ENCODE data around the gene PRELID1.
A peak's percentile ranks its signal among the peaks of the same experiment; 100 is the strongest.

PRELID1 gene

DNA sequence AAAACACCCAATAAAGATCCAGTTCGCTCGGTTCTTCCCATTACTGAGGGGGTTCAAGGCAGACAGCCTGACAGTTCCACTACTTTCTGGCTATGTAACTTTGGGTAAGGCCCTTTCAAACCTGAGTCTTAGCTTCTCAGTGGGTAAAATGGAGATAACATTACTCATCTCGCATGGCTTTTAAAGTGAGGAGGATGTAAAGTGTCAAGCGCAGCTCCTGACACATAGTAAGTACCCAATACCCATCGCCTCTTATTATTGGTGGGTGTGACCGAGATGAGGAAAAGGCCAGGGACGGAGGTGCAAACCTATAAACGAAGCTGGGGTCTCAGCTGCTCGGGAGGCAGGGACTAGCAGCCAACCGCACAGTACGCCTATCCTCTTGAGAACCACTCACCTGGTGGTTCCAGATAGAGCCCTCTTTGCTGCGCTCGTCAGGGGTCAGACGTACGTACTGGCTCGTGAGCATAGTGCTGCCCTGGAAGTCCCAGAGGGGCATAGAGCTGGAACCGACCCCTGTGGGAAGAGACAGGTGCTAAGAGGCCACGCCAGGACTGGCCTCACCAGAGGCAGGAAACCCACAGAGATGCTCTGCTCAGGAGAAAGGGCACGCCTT lies 47.3 kb downstream of the PRELID1 start:
- WGBS, 2 experiments (ENCODE audit: insufficient coverage in 2 of 2), result 17 to 19% methylated on average over 13 to 15 of the region's 19 CpGs
- peaks cover 3% of the 10 kb centered on the region for H3K9me3 ChIP-seq (ENCODE audit: control insufficient read depth, low read length)

DNA sequence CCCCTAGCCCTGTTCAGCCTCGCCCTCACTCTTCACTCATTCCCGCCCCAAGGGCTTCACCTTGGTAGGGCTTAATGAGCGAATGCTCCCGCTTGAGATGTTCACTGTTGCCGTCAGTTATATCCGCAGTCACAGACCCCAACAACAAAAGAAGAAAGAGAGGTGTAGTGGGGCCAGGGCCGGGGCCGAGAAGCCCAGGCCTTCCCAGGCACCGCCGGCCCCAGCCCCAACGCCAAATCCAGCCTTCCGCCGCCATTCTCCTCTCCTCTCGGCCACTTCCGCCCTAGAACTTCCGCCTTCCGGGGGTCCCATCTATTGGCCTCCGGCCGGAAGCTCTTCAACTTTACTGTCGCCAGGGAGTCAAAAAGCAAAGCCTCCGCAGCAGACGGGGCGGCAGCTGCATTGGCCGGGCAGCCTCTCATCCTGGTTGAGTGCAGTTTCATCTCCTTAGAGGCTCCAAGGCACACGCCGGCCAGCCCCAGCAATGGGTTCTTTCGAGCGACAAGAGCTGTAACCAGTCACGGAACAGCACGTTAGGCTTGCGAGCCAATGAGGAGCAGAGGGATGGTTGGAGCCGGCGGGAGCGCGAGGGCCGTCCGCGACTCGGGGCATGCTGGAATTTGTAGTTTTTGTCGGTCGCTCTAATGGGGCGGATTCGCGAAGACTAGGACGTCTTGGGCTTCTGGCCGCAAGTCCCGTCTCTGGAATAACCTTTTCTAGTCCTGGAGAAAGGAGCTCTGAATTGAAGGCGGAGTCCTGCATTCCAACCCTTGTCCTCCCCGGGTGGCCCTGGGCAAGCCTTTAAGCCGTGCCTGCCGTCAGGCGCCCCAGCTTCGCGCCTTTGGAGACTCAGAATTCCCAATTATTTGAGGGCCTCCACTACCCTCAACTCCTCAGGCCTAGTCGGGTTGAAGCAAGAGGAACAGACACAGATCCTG lies 48.1 kb downstream of the PRELID1 start, which contains the start of gene LMAN2:
LMAN2 (minus strand) TSS at position 277 of the 938 bp plus-strand sequence; CDS start at position 256, 21 bp downstream.
- Histone ChIP-seq H3K9me3 (ENCODE audit: control insufficient read depth, low read length) (peaks cover 3% of the 10 kb centered on the region), H3K4me3 (ENCODE audit: extremely low read depth, insufficient read depth, low read length, poor library complexity, severe bottlenecking) (peak within 1 kb of the TSS; percentile 100), H3K4me1 (ENCODE audit: control insufficient read depth, insufficient read depth, low read length, poor library complexity, severe bottlenecking) (peaks cover 6% of the 10 kb centered on the region), H3K27ac (ENCODE audit: low read depth, low read length, severe bottlenecking) (peak within 1 kb of the TSS; percentile 97), H3K36me3 (ENCODE audit: control insufficient read depth, insufficient read depth, low read length) (peaks cover 12% of the 10 kb centered on the region)
- 8 to 9% methylated on average over 45 to 49 of the region's 55 CpGs for WGBS, 2 experiments (ENCODE audit: insufficient coverage in 2 of 2)

More for the DNA sequence above, 47.3 kb downstream of the PRELID1 start:
- Histone ChIP-seq H3K4me1 (ENCODE audit: control insufficient read depth, insufficient read depth, low read length, poor library complexity, severe bottlenecking) (peaks cover 6% of the 10 kb centered on the region), H3K4me3 (ENCODE audit: extremely low read depth, insufficient read depth, low read length, poor library complexity, severe bottlenecking) (peak overlapping the region; percentile 100), H3K27ac (ENCODE audit: low read depth, low read length, severe bottlenecking) (peak overlapping the region; percentile 97), H3K36me3 (ENCODE audit: control insufficient read depth, insufficient read depth, low read length) (peaks cover 19% of the 10 kb centered on the region)

GRCh38 chr5:177353093-177353492 lies 49.5 kb downstream of the PRELID1 start:
- Histone ChIP-seq H3K4me3 (ENCODE audit: extremely low read depth, insufficient read depth, low read length, poor library complexity, severe bottlenecking) (no peak overlapping the region), H3K9me3 (ENCODE audit: control insufficient read depth, low read length) (peaks cover 3% of the 10 kb centered on the region)
- WGBS, 2 experiments (ENCODE audit: insufficient coverage in 2 of 2), result 76% methylated on average over 2 of the region's 5 CpGs; no CpG with 5 or more reads in 1 of the 2 experiments

GRCh38 chr5:177354256-177354655 lies 50.7 kb downstream of the PRELID1 start:
- peaks cover 3% of the 10 kb centered on the region for H3K9me3 ChIP-seq (ENCODE audit: control insufficient read depth, low read length)
- no peak overlapping the region for H3K27ac ChIP-seq (ENCODE audit: low read depth, low read length, severe bottlenecking)
- H3K4me1 ChIP-seq (ENCODE audit: control insufficient read depth, insufficient read depth, low read length, poor library complexity, severe bottlenecking), result peaks cover 15% of the 10 kb centered on the region
- WGBS, 2 experiments (ENCODE audit: insufficient coverage in 2 of 2), result 88 to 91% methylated on average over 1 to 2 of the region's 3 CpGs
- no peak overlapping the region for H3K4me3 ChIP-seq (ENCODE audit: extremely low read depth, insufficient read depth, low read length, poor library complexity, severe bottlenecking)
- H3K36me3 ChIP-seq (ENCODE audit: control insufficient read depth, insufficient read depth, low read length), result no peaks in the 10 kb centered on the region

More at GRCh38 chr5:177353093-177353492, 49.5 kb downstream of the PRELID1 start:
- Histone ChIP-seq H3K27ac (ENCODE audit: low read depth, low read length, severe bottlenecking) (no peak overlapping the region), H3K4me1 (ENCODE audit: control insufficient read depth, insufficient read depth, low read length, poor library complexity, severe bottlenecking) (peaks cover 14% of the 10 kb centered on the region), H3K36me3 (ENCODE audit: control insufficient read depth, insufficient read depth, low read length) (no peaks in the 10 kb centered on the region)

DNA sequence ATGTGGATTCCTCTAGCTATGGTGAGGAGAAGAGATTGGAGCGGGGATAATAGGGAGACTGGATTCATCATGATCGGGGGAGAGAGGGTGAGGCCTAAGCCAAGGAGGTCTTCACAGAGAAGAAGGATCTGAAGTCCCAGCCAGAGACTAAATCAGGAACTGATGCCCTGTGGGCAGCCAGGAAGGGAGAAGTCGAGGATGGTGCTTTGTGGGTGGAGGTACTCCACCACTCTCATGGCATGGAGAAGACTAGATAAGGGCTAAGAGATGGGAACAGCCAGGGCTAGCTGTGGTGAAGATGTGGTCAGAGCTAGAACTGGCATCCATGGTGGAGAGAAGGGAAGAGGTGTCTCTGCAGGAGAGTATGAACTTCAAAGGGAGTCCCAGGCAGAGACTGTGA lies 51.1 kb downstream of the PRELID1 start:
- peaks cover 15% of the 10 kb centered on the region for H3K4me1 ChIP-seq (ENCODE audit: control insufficient read depth, insufficient read depth, low read length, poor library complexity, severe bottlenecking)

GRCh38 chr5:177355162-177355867 lies 51.7 kb downstream of the PRELID1 start:
- Histone ChIP-seq H3K27ac (ENCODE audit: low read depth, low read length, severe bottlenecking) (no peak overlapping the region), H3K36me3 (ENCODE audit: control insufficient read depth, insufficient read depth, low read length) (no peaks in the 10 kb centered on the region), H3K9me3 (ENCODE audit: control insufficient read depth, low read length) (peaks cover 3% of the 10 kb centered on the region), H3K4me1 (ENCODE audit: control insufficient read depth, insufficient read depth, low read length, poor library complexity, severe bottlenecking) (peaks cover 13% of the 10 kb centered on the region), H3K4me3 (ENCODE audit: extremely low read depth, insufficient read depth, low read length, poor library complexity, severe bottlenecking) (no peak overlapping the region)
- no CpG with 5 or more reads among the region's 1 CpG for WGBS, 2 experiments (ENCODE audit: insufficient coverage in 2 of 2)

More for the DNA sequence above, 51.1 kb downstream of the PRELID1 start:
- WGBS, 2 experiments (ENCODE audit: insufficient coverage in 2 of 2), result 69 to 90% methylated on average over 3 of the region's 3 CpGs
- Histone ChIP-seq H3K9me3 (ENCODE audit: control insufficient read depth, low read length) (peaks cover 3% of the 10 kb centered on the region), H3K4me3 (ENCODE audit: extremely low read depth, insufficient read depth, low read length, poor library complexity, severe bottlenecking) (no peak overlapping the region), H3K36me3 (ENCODE audit: control insufficient read depth, insufficient read depth, low read length) (no peaks in the 10 kb centered on the region), H3K27ac (ENCODE audit: low read depth, low read length, severe bottlenecking) (no peak overlapping the region)

- no peak overlapping the region for H3K4me3 ChIP-seq (ENCODE audit: extremely low read depth, insufficient read depth, low read length, poor library complexity, severe bottlenecking)
- H3K9me3 ChIP-seq (ENCODE audit: control insufficient read depth, low read length), result peaks cover 3% of the 10 kb centered on the region
- no peak overlapping the region for H3K27ac ChIP-seq (ENCODE audit: low read depth, low read length, severe bottlenecking)
- WGBS, 2 experiments (ENCODE audit: insufficient coverage in 2 of 2), result 17 to 21% methylated on average over 1 of the region's 1 CpG
- peaks cover 9% of the 10 kb centered on the region for H3K4me1 ChIP-seq (ENCODE audit: control insufficient read depth, insufficient read depth, low read length, poor library complexity, severe bottlenecking)
- H3K36me3 ChIP-seq (ENCODE audit: control insufficient read depth, insufficient read depth, low read length), result no peaks in the 10 kb centered on the region
These were observed 52.2 kb downstream of the PRELID1 start for GRCh38 chr5:177355868-177356168.
